HepG2 (cell line): ENCODE results near the gene COL4A2. TPM values are rescaled to one million over a fixed set of nuclear protein-coding genes. Genes with fewer than 3 reads are reported as not detected.

Experiments used
- ATAC-seq: fragments of 200-7000 bp; cut with Tn5 transposase; 3 replicates; pipeline ENCODE4 v1.9.1; 2020; ENCODE audit warnings: mild to moderate bottlenecking, moderate library complexity
- BruUV-seq: library from RNA; stranded (reverse); fragments of 400-500 nt; replicated peaks from 2 replicates; lab custom pipeline; 2021; lab: Mats Ljungman, UMichigan
- CTCF ChIA-PET: fragments of 300-600 bp; formaldehyde crosslinking; extraction: SDS; loops from one replicate; lab custom pipeline; 2021; ENCODE audit warnings: low total read pairs, inconsistent platforms, low intra/inter-chr PET ratio; lab: Yijun Ruan, JAX
- POLR2A ChIA-PET: fragments of 350-600 bp; sonication (Branson Sonifier 250); formaldehyde crosslinking; loops from one replicate; lab custom pipeline; 2020; ENCODE audit warnings: antibody characterized with exemption, inconsistent platforms; lab: Yijun Ruan, JAX
- DNase-seq: peaks from one replicate; pipeline ENCODE4 v3.0.0-alpha.2; 2015; ENCODE audit warnings: low spot score
- FAIRE-seq: peaks from 3 replicates; lab custom pipeline; 2011; peaks lifted over from hg19 to GRCh38; lab: Jason Lieb, UNC
- H2AFZ ChIP-seq: one replicate; pipeline ENCODE4 v1.6.1; 2011; ENCODE audit warnings: low read length, inconsistent platforms
- H3K27ac ChIP-seq: fragments of 300-600 bp; 3 replicates; pipeline ENCODE4 v1.8.0; 2011; ENCODE audit warnings: mixed run types, mild to moderate bottlenecking, mixed read lengths, low read length, inconsistent platforms; ENCODE audit not compliant: insufficient read depth; ENCODE audit errors: extremely low read length
- H3K27me3 ChIP-seq, 2 experiments: fragments of 200-600 bp in 1 of 2; 2 replicates in 1 of 2; 3 replicates in 1 of 2; pipeline versions ENCODE4 v1.6.0 to v1.8.0; 2011; ENCODE audit warnings: low read length in 2 of 2, mild to moderate bottlenecking in 2 of 2, moderate library complexity in 2 of 2, inconsistent platforms in 1 of 2; ENCODE audit not compliant: insufficient read depth in 2 of 2, control insufficient read depth in 1 of 2
- H3K36me3 ChIP-seq, 2 experiments: fragments of 200-600 bp in 1 of 2; replicated peaks in 1 of 2; 2 replicates in 1 of 2; 3 replicates in 1 of 2; pipeline versions ENCODE4 v1.5.1 to v1.8.0; 2011; ENCODE audit warnings: low read length in 2 of 2, inconsistent platforms in 1 of 2; ENCODE audit not compliant: insufficient read depth in 2 of 2, control insufficient read depth in 1 of 2
- H3K4me1 ChIP-seq: 2 replicates; pipeline ENCODE4 v1.5.1; 2012; ENCODE audit warnings: low read length, inconsistent platforms; ENCODE audit not compliant: insufficient read depth
- H3K4me2 ChIP-seq: 2 replicates; pipeline ENCODE4 v1.6.0; 2011; ENCODE audit warnings: low read depth, low read length, inconsistent platforms
- H3K4me3 ChIP-seq, 3 experiments: fragments of 200-600 bp in 1 of 3; sonication (generic), shearing (Covaris generic) in 1 of 3; replicated peaks in 1 of 3; 2 replicates each; pipeline ENCODE4 v1.5.1; 2011 to 2016; ENCODE audit warnings: low read length in 3 of 3, inconsistent platforms in 2 of 3, low read depth in 2 of 3, mild to moderate bottlenecking in 2 of 3, control low read depth in 1 of 3, mixed read lengths in 1 of 3; ENCODE audit not compliant: insufficient read depth in 1 of 3
- H3K79me2 ChIP-seq: one replicate; pipeline ENCODE4 v1.6.1; 2011; ENCODE audit warnings: low read length, inconsistent platforms; ENCODE audit not compliant: insufficient read depth
- H3K9ac ChIP-seq: 2 replicates; pipeline ENCODE4 v1.6.0; 2011; ENCODE audit warnings: mild to moderate bottlenecking, low read depth, low read length, inconsistent platforms; ENCODE audit not compliant: insufficient read depth
- H3K9me3 ChIP-seq: 2 replicates; pipeline ENCODE4 v1.5.1; 2012; ENCODE audit warnings: mild to moderate bottlenecking, low read length
- H4K20me1 ChIP-seq: 2 replicates; pipeline ENCODE4 v1.6.0; 2011; ENCODE audit warnings: inconsistent platforms, mild to moderate bottlenecking, low read length, moderate library complexity; ENCODE audit not compliant: insufficient read depth
- BRD4 ChIP-seq: sonication (generic); formaldehyde crosslinking; IDR thresholded peaks from 2 replicates; pipeline ENCODE4 v1.4.0; 2020; ENCODE audit warnings: missing genetic modification reagents
- EEA1 ChIP-seq: sonication (generic); formaldehyde crosslinking; IDR thresholded peaks from 2 replicates; pipeline ENCODE4 v1.5.1; 2020; ENCODE audit warnings: mild to moderate bottlenecking, missing genetic modification reagents, borderline replicate concordance
- NCOA5 ChIP-seq: sonication (generic); formaldehyde crosslinking; IDR thresholded peaks from 2 replicates; pipeline ENCODE4 v1.4.0; 2020; ENCODE audit warnings: missing genetic modification reagents
- RFX1 ChIP-seq: fragments of 450-650 bp; IDR thresholded peaks from 2 replicates; pipeline ENCODE4 v1.6.1; 2017
- SMYD3 ChIP-seq: sonication (generic); formaldehyde crosslinking; IDR thresholded peaks from 2 replicates; pipeline ENCODE4 v1.8.1; 2023; ENCODE audit warnings: mild to moderate bottlenecking, missing genetic modification reagents
- TEAD3 ChIP-seq: optimal IDR thresholded peaks from 2 replicates; pipeline ENCODE3; 2016; ENCODE audit warnings: borderline replicate concordance
- ZFP1 ChIP-seq: IDR thresholded peaks from 2 replicates; pipeline ENCODE4 v1.6.1; 2016
- ZNF770 ChIP-seq: sonication (generic); formaldehyde crosslinking; IDR thresholded peaks from 2 replicates; pipeline ENCODE4 v1.5.0; 2020; ENCODE audit warnings: mild to moderate bottlenecking, missing genetic modification reagents
- ZNF784 ChIP-seq: sonication (generic); formaldehyde crosslinking; IDR thresholded peaks from 2 replicates; pipeline ENCODE4 v1.5.1; 2020; ENCODE audit warnings: missing genetic modification reagents, mild to moderate bottlenecking, borderline replicate concordance
- WGBS: methylation state at CpG from one replicate; pipeline ENCODE4 v1.1.6; 2017; ENCODE audit warnings: low lambda C conversion rate; 5-methylcytosine and 5-hydroxymethylcytosine counted together
- in situ Hi-C: cut with HindIII; loops from 2 replicates; pipeline ENCODE4 v1.10.0; 2017; ENCODE audit warnings: low pct_unique_long_range_greater_than_20kb; ENCODE audit not compliant: extremely low pct_ligation_motif_present
- intact Hi-C: fragments of 100-400 bp; cut with micrococcal nuclease; formaldehyde crosslinking; loops from one replicate; pipeline ENCODE4 v1.10.0; 2022; ENCODE audit not compliant: unreplicated experiment
- polyA plus RNA-seq, 8 experiments: library from polyadenylated mRNA; depleted of rRNA in 3 of 8; stranded (reverse) in 7 of 8; unstranded in 1 of 8; fragments of >200 nt; fragmentation: Illumina TruSeq in 4 of 8; extraction: Trizol in 4 of 8; gene quantifications; 2 replicates each; pipeline versions ENCODE4 v1.2.1 to v1.2.3, GENCODE V29; 2011 to 2016; ENCODE audit warnings: low read depth in 4 of 8, missing spikeins in 1 of 8, mixed read lengths in 1 of 8; ENCODE audit not compliant: insufficient read depth in 1 of 8
- total RNA-seq, 5 experiments: library from RNA; depleted of rRNA; stranded (reverse); fragments of >200 nt; fragmentation: Illumina TruSeq; extraction: Trizol; gene quantifications; 2 replicates each; pipeline ENCODE4 v1.2.3, GENCODE V29; 2016; ENCODE audit warnings: low read depth in 1 of 5

COL4A2 gene
- total and polyA plus RNA-seq, 2 of the 13 experiments (the other 11 are each of a cell fraction or from before 2014, with no cell fraction given) = 0.22 to 1.9 TPM

DNA sequence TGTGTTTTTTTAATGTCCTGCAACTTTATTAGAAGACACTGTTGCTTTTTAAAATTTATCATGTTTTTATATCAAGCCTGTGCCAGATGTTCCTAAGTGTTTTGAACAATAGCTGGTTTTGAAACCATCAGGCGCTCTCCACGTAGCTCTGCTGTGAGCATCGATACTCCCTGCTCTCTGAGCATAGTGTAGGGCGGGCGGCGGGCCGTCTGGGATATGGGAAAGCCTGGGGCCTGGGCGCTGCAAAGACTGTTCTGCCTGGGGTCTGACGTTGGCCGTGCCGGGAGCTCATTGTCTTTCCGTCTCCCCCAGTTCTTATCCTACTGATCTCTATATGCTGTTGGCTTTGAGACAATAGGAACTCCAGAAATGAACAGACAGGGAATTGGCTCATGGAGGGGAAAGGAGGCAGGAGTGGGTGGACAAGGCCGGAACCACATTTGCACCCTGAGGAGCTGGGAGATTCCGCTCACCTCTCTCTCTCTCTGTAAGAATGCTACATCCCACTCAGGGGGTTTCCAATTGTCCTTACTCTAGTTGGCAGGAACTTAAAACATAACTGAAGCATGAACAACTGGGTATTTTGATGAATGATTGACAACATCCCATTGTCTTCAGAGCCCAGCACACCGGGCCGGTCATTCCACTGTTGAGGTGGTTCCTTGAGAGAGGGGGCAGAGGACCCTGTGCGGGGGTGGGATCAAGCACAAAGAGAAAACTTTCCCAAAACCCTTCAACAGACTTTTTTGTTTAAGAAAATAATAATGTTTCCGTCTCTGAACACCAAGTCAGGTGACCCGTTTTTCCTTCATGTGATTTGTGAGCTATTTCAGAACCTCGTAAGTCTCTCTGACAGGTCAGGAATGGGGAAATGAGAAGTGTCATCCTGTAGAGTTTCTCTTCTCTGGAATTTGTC, 64.7 kb downstream of the COL4A2 start:
- TF ChIP-seq TEAD3 (no peak), EEA1 (CRISPR knock-in tag) (no peak), SMYD3 (no peak), ZNF770 (CRISPR knock-in tag) (no peak), BRD4 (CRISPR knock-in tag) (no peak)
- Histone ChIP-seq H3K4me1 (no peaks in the 10 kb centered on the region), H4K20me1 (no peaks in the 10 kb centered on the region), H3K4me2 (no peak overlapping the region), H3K4me3 (no peak overlapping the region), H3K79me2 (no peaks in the 10 kb centered on the region), H3K27ac (no peak overlapping the region), H3K9ac (no peak overlapping the region), H3K27me3 (peaks cover 3 to 45% of the 10 kb centered on the region in 2 experiments; a peak in 2 of 5 replicates), H2AFZ (no peak overlapping the region), H3K36me3 (no peaks in the 10 kb centered on the region), H3K9me3 (no peaks in the 10 kb centered on the region)
- DNase-seq = no peak
- no TSS peak for BruUV-seq
- ChIA-PET POLR2A (no interaction called here), CTCF (no interaction called here)
- 22% methylated on average over 20 of the region's 20 CpGs for WGBS
- FAIRE-seq = no peak
- in situ Hi-C loops (no loop called here), intact Hi-C loops (loop anchor here (5.0 kb wide), 1 partner anchor 600 kb away; no protein-coding TSS in a partner anchor)
- no peak for ATAC-seq

GRCh38 chr13:110372676-110373075, 65.6 kb downstream of the COL4A2 start:
- Histone ChIP-seq H3K4me1 (no peaks in the 10 kb centered on the region), H3K9ac (no peak overlapping the region), H3K4me3 (no peak overlapping the region), H3K27ac (no peak overlapping the region), H3K36me3 (no peaks in the 10 kb centered on the region), H3K27me3 (peaks cover 2 to 50% of the 10 kb centered on the region in 2 experiments; a peak in 3 of 5 replicates), H2AFZ (no peak overlapping the region), H3K9me3 (no peaks in the 10 kb centered on the region), H3K4me2 (no peak overlapping the region), H3K79me2 (no peaks in the 10 kb centered on the region), H4K20me1 (no peaks in the 10 kb centered on the region)
- BruUV-seq = no TSS peak
- ATAC-seq (no peak), DNase-seq (no peak), FAIRE-seq (no peak)
- in situ Hi-C loops (no loop called here), intact Hi-C loops (loop anchor here (5.0 kb wide), 1 partner anchor 600 kb away; no protein-coding TSS in a partner anchor)
- CTCF ChIA-PET = no interaction called here
- TF ChIP-seq NCOA5 (CRISPR knock-in tag) = no peak
- no peak for TF ChIP-seq RFX1
- TF ChIP-seq ZFP1 = no peak
- TF ChIP-seq ZNF784 (CRISPR knock-in tag) = no peak
- POLR2A ChIA-PET = no interaction called here
